ENCODE data around the gene VSIG8. TPM values are rescaled to one million over a fixed set of nuclear protein-coding genes. Genes with fewer than 3 reads are reported as not detected.

VSIG8 gene
- total RNA-seq, 1 experiment from 2014 or later = not detected

DNA sequence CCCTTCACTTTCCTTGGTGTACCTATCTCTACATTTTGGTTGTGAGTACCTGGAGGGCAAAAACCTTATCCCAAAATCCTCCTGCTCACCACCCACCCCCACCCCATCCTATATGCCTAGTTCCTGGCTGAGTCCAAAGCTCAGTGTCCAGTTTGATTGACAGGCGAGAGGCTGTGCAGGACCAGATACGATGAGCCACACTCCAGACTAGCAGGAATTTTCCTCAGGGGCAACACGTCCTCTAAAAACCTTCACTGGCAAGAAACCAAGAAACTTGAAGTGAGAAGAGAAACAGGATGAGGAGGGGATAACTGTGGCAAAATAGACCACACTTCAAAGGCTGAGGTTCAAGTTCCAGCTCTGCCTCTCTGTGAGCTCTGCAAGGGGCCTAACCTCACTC is 36.9 kb downstream of the VSIG8 start (continued):
- TF ChIP-seq, protein P1, sequence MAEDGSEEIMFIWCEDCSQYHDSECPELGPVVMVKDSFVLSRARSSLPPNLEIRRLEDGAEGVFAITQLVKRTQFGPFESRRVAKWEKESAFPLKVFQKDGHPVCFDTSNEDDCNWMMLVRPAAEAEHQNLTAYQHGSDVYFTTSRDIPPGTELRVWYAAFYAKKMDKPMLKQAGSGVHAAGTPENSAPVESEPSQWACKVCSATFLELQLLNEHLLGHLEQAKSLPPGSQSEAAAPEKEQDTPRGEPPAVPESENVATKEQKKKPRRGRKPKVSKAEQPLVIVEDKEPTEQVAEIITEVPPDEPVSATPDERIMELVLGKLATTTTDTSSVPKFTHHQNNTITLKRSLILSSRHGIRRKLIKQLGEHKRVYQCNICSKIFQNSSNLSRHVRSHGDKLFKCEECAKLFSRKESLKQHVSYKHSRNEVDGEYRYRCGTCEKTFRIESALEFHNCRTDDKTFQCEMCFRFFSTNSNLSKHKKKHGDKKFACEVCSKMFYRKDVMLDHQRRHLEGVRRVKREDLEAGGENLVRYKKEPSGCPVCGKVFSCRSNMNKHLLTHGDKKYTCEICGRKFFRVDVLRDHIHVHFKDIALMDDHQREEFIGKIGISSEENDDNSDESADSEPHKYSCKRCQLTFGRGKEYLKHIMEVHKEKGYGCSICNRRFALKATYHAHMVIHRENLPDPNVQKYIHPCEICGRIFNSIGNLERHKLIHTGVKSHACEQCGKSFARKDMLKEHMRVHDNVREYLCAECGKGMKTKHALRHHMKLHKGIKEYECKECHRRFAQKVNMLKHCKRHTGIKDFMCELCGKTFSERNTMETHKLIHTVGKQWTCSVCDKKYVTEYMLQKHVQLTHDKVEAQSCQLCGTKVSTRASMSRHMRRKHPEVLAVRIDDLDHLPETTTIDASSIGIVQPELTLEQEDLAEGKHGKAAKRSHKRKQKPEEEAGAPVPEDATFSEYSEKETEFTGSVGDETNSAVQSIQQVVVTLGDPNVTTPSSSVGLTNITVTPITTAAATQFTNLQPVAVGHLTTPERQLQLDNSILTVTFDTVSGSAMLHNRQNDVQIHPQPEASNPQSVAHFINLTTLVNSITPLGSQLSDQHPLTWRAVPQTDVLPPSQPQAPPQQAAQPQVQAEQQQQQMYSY (CRISPR knock-in tag; IDR thresholded peaks at IDR 0.05) = no peak
- TF ChIP-seq MAX (CRISPR knock-in tag; IDR thresholded peaks at IDR 0.05) (no peak), ARID4B (CRISPR knock-in tag; IDR thresholded peaks at IDR 0.05; ENCODE audit: borderline replicate concordance) (no peak), USF2 (CRISPR knock-in tag; IDR thresholded peaks at IDR 0.05) (no peak), ZNF396 (CRISPR knock-in tag; IDR thresholded peaks at IDR 0.05; ENCODE audit: borderline replicate concordance) (no peak), CBFB (CRISPR knock-in tag; IDR thresholded peaks at IDR 0.05; ENCODE audit: low read depth) (no peak)

GRCh38 chr1:159823406-159823805 is 39.1 kb downstream of the VSIG8 start:
- ChIA-PET POLR2A (no interaction called here), CTCF (interaction anchor here (1.1 to 1.6 kb wide), 3 partner anchors 19 to 184 kb away, joined by 4 to 8 read pairs (median 8); no protein-coding TSS in a partner anchor)
- H3K27ac Mint-ChIP-seq = no peak overlapping the region
- H3K9me3 Mint-ChIP-seq = no peaks in the 10 kb centered on the region
- no peak for TF ChIP-seq SP1 (CRISPR knock-in tag; conservative IDR thresholded peaks at IDR 0.05)
- TF ChIP-seq NFE2L1 (CRISPR knock-in tag; IDR thresholded peaks at IDR 0.05) = no peak
- TF ChIP-seq, protein P2, sequence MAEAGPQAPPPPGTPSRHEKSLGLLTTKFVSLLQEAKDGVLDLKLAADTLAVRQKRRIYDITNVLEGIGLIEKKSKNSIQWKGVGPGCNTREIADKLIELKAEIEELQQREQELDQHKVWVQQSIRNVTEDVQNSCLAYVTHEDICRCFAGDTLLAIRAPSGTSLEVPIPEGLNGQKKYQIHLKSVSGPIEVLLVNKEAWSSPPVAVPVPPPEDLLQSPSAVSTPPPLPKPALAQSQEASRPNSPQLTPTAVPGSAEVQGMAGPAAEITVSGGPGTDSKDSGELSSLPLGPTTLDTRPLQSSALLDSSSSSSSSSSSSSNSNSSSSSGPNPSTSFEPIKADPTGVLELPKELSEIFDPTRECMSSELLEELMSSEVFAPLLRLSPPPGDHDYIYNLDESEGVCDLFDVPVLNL (CRISPR knock-in tag; IDR thresholded peaks at IDR 0.05; ENCODE audit: borderline replicate concordance, low read depth) = no peak
- TF ChIP-seq ZNF425 (CRISPR knock-in tag; conservative IDR thresholded peaks at IDR 0.05) = no peak
- no peak for TF ChIP-seq KAT7 (CRISPR knock-in tag; IDR thresholded peaks at IDR 0.05; ENCODE audit: borderline replicate concordance)
- TF ChIP-seq ZNF138 (CRISPR knock-in tag; conservative IDR thresholded peaks at IDR 0.05) = no peak
- no peak for TF ChIP-seq SMAD3 (CRISPR knock-in tag; IDR thresholded peaks at IDR 0.05; ENCODE audit: borderline replicate concordance)
- no peak for TF ChIP-seq MAX (CRISPR knock-in tag; IDR thresholded peaks at IDR 0.05)
- TF ChIP-seq, protein P3, sequence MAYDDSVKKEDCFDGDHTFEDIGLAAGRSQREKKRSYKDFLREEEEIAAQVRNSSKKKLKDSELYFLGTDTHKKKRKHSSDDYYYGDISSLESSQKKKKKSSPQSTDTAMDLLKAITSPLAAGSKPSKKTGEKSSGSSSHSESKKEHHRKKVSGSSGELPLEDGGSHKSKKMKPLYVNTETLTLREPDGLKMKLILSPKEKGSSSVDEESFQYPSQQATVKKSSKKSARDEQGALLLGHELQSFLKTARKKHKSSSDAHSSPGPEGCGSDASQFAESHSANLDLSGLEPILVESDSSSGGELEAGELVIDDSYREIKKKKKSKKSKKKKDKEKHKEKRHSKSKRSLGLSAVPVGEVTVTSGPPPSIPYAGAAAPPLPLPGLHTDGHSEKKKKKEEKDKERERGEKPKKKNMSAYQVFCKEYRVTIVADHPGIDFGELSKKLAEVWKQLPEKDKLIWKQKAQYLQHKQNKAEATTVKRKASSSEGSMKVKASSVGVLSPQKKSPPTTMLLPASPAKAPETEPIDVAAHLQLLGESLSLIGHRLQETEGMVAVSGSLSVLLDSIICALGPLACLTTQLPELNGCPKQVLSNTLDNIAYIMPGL (CRISPR knock-in tag; IDR thresholded peaks at IDR 0.05) = no peak
- no peak for TF ChIP-seq NR3C1 (CRISPR knock-in tag; conservative IDR thresholded peaks at IDR 0.05; ENCODE audit: low read depth)
- TF ChIP-seq GRHL2 (CRISPR knock-in tag; IDR thresholded peaks at IDR 0.05; ENCODE audit: insufficient replicate concordance, severe bottlenecking) = no peak
- no peaks in the 10 kb centered on the region for H3K36me3 Mint-ChIP-seq
- H3K4me1 Mint-ChIP-seq = peaks cover 13% of the 10 kb centered on the region
- ATAC-seq = no peak
- no peak overlapping the region for H3K4me3 Mint-ChIP-seq
- H3K27me3 Mint-ChIP-seq (ENCODE audit: low read depth) = peaks cover 11% of the 10 kb centered on the region
- no peak for DNase-seq (ENCODE audit: low spot score)
